Thyroid gland (tissue), 4 donors: ENCODE data around the gene NUDT14. TPM values are rescaled to one million over a fixed set of nuclear protein-coding genes. Genes with fewer than 3 reads are reported as not detected.

Experiments
- DNase-seq, 2 donors: peaks; one replicate each; pipeline ENCODE4 v3.0.0-alpha.2; 2019
- H3K27ac ChIP-seq, 3 donors: fragments of 200-600 bp; sonication (generic); 1 replicate in 2 of 3; 2 replicates in 1 of 3; pipeline ENCODE4 v1.5.1; 2016 to 2019; ENCODE audit warnings: mild to moderate bottlenecking in 1 of 3, moderate library complexity in 1 of 3
- H3K27me3 ChIP-seq: fragments of 200-600 bp; sonication (generic); one replicate; pipeline ENCODE4 v1.5.1; 2019
- H3K36me3 ChIP-seq, 2 donors: fragments of 200-600 bp; sonication (generic); one replicate each; pipeline ENCODE4 v1.5.1; 2016 to 2019
- H3K4me1 ChIP-seq, 2 donors: fragments of 200-600 bp; sonication (generic); one replicate each; pipeline ENCODE4 v1.5.1; 2017 to 2019
- H3K4me3 ChIP-seq, 3 donors: fragments of 200-600 bp; sonication (generic); replicated peaks in 1 of 3; 1 replicate in 2 of 3; 2 replicates in 1 of 3; pipeline ENCODE4 v1.5.1; 2016; ENCODE audit warnings: mild to moderate bottlenecking in 1 of 3
- H3K9me3 ChIP-seq: fragments of 200-600 bp; sonication (generic); one replicate; pipeline ENCODE4 v1.5.1; 2017
- CTCF ChIP-seq, 6 experiments: fragments of 200-600 bp in 3 of 6; fragments of 450-650 bp in 3 of 6; sonication (generic) in 3 of 6; IDR thresholded peaks; one replicate each; pipeline ENCODE4 v1.5.1; 2016 to 2019; ENCODE audit warnings: antibody characterized with exemption in 6 of 6, mild to moderate bottlenecking in 2 of 6, inconsistent platforms in 1 of 6, moderate library complexity in 1 of 6
- POLR2A ChIP-seq, 2 donors: fragments of 450-650 bp; IDR thresholded peaks; one replicate each; pipeline ENCODE4 v1.6.1; 2017; ENCODE audit warnings: antibody characterized with exemption in 2 of 2, mild to moderate bottlenecking in 2 of 2, moderate library complexity in 1 of 2
- WGBS, 2 donors: methylation state at CpG; one replicate each; pipeline ENCODE4 v1.1.5; 2017; 5-methylcytosine and 5-hydroxymethylcytosine counted together
- intact Hi-C: fragments of 100-400 bp; cut with DNase I; formaldehyde crosslinking; loops from one replicate; pipeline ENCODE4 v1.15.1; 2023
- total RNA-seq, 4 donors: library from RNA; depleted of rRNA; stranded (reverse); fragments of >200 nt; gene quantifications; one replicate each; pipeline ENCODE4 v1.2.3, GENCODE V29; 2016

Gene NUDT14
- total RNA-seq = 10 to 100 TPM; 15.2 to 29.1 (median 20.1) TPM

GRCh38 chr14:105180592-105181548 is at the start of gene NUDT14:
Gene NUDT14, minus strand, starts transcription at chr14:105181312. Its CDS starts 103 bp downstream, at chr14:105181209.
- peak; percentile 82 to 83 for DNase-seq
- Histone ChIP-seq H3K27ac (no peak within 1 kb of the TSS), H3K27me3 (no peaks in the 10 kb centered on the region), H3K4me3 (peak within 1 kb of the TSS in 2 of 3 donors; percentile 52 to 55), H3K36me3 (no peaks in the 10 kb centered on the region), H3K9me3 (no peaks in the 10 kb centered on the region), H3K4me1 (peaks cover 13 to 26% of the 10 kb centered on the region in 2 donors)
- WGBS, 2 donors = 0 to 15% methylated on average over 4 to 10 of the region's 106 CpGs
- TF ChIP-seq POLR2A (IDR thresholded peaks at IDR 0.05) = peak in 1 of 2 donors; percentile 53
- peak in 1 of 6 experiments; percentile 18 for TF ChIP-seq CTCF (IDR thresholded peaks at IDR 0.05)
- intact Hi-C loops = no loop called here

- TF ChIP-seq POLR2A (IDR thresholded peaks at IDR 0.05) (no peak), CTCF (IDR thresholded peaks at IDR 0.05) (no peak)
- peaks cover 0 to 3% of the 10 kb centered on the region in 2 donors for H3K36me3 ChIP-seq
- H3K4me1 ChIP-seq = peaks cover 4 to 7% of the 10 kb centered on the region in 2 donors
- intact Hi-C loops = no loop called here
- no peak overlapping the region for H3K27ac ChIP-seq
- DNase-seq = no peak
- H3K9me3 ChIP-seq = no peaks in the 10 kb centered on the region
- H3K27me3 ChIP-seq = no peaks in the 10 kb centered on the region
- H3K4me3 ChIP-seq = no peak overlapping the region
- 87 to 95% methylated on average over 12 to 16 of the region's 18 CpGs for WGBS, 2 donors
Measured at GRCh38 chr14:105229099-105229655, 48.1 kb upstream of the NUDT14 start.

GRCh38 chr14:105228562-105228961 is 47.5 kb upstream of the NUDT14 start:
- H3K4me1 ChIP-seq = peaks cover 5 to 12% of the 10 kb centered on the region in 2 donors
- H3K27me3 ChIP-seq = no peaks in the 10 kb centered on the region
- H3K27ac ChIP-seq = no peak overlapping the region
- intact Hi-C loops = no loop called here
- H3K36me3 ChIP-seq = peaks cover 0 to 3% of the 10 kb centered on the region in 2 donors
- 73 to 81% methylated on average over 15 to 17 of the region's 17 CpGs for WGBS, 2 donors
- no peak for TF ChIP-seq CTCF (IDR thresholded peaks at IDR 0.05)
- TF ChIP-seq POLR2A (IDR thresholded peaks at IDR 0.05) = no peak
- H3K9me3 ChIP-seq = no peaks in the 10 kb centered on the region
- no peak overlapping the region for H3K4me3 ChIP-seq
- DNase-seq = no peak

GRCh38 chr14:105227346-105227745 is 46.2 kb upstream of the NUDT14 start:
- Histone ChIP-seq H3K4me3 (no peak overlapping the region), H3K4me1 (peaks cover 14 to 21% of the 10 kb centered on the region in 2 donors), H3K9me3 (no peaks in the 10 kb centered on the region), H3K27me3 (no peaks in the 10 kb centered on the region), H3K27ac (no peak overlapping the region), H3K36me3 (peaks cover 0 to 3% of the 10 kb centered on the region in 2 donors)
- no peak for DNase-seq
- 96% methylated on average over 14 of the region's 14 CpGs for WGBS, 2 donors
- TF ChIP-seq POLR2A (IDR thresholded peaks at IDR 0.05) (no peak), CTCF (IDR thresholded peaks at IDR 0.05) (no peak)
- intact Hi-C loops = no loop called here

GRCh38 chr14:105226198-105226597 is 45.1 kb upstream of the NUDT14 start:
- intact Hi-C loops = no loop called here
- Histone ChIP-seq H3K27me3 (no peaks in the 10 kb centered on the region), H3K4me3 (no peak overlapping the region), H3K4me1 (peaks cover 17 to 28% of the 10 kb centered on the region in 2 donors), H3K9me3 (no peaks in the 10 kb centered on the region), H3K36me3 (peaks cover 0 to 3% of the 10 kb centered on the region in 2 donors), H3K27ac (no peak overlapping the region)
- DNase-seq = no peak
- no peak for TF ChIP-seq CTCF (IDR thresholded peaks at IDR 0.05)
- no peak for TF ChIP-seq POLR2A (IDR thresholded peaks at IDR 0.05)
- 89 to 98% methylated on average over 7 to 10 of the region's 10 CpGs for WGBS, 2 donors
